ENCODE data around the gene PITPNC1.
"Not testable (repeated sequence)": the region's sequence is repeated elsewhere in the genome, so short reads cannot be mapped to it uniquely, and the experiment has no call there.

PITPNC1 gene

GRCh38 chr17:67376737-67377487 lies at the start of gene PITPNC1:
Gene PITPNC1 (plus strand): TSS chr17:67377281.
- no peaks in the 10 kb centered on the region for H3K36me3 ChIP-seq (ENCODE audit: control insufficient read depth in 2 of 2, insufficient read depth in 2 of 2, low read length in 2 of 2)
- no peaks in the 10 kb centered on the region for H3K27me3 ChIP-seq (ENCODE audit: control insufficient read depth in 2 of 2, insufficient read depth in 2 of 2, low read length in 2 of 2)
- peaks cover 7 to 11% of the 10 kb centered on the region in 2 donors for H3K4me1 ChIP-seq (ENCODE audit: control insufficient read depth in 2 of 2, insufficient read depth in 2 of 2, low read length in 2 of 2)

GRCh38 chr17:67328026-67328425 lies 49.1 kb upstream of the PITPNC1 start:
- Histone ChIP-seq H3K27me3 (ENCODE audit: control insufficient read depth in 2 of 2, insufficient read depth in 2 of 2, low read length in 2 of 2) (no peaks in the 10 kb centered on the region), H3K36me3 (ENCODE audit: control insufficient read depth in 2 of 2, insufficient read depth in 2 of 2, low read length in 2 of 2) (no peaks in the 10 kb centered on the region), H3K4me1 (ENCODE audit: control insufficient read depth in 2 of 2, insufficient read depth in 2 of 2, low read length in 2 of 2) (no peaks in the 10 kb centered on the region), H3K27ac (ENCODE audit: low read depth in 2 of 2, low read length in 2 of 2) (no peak overlapping the region), H3K9me3 (ENCODE audit: control insufficient read depth in 2 of 2, low read length in 2 of 2) (no peaks in the 10 kb centered on the region), H3K4me3 (ENCODE audit: low read length in 2 of 2) (no peak overlapping the region), H3K9ac (ENCODE audit: low read depth in 1 of 2, low read length in 2 of 2) (no peak overlapping the region)

More at GRCh38 chr17:67376737-67377487, at the start of gene PITPNC1:
- H3K9me3 ChIP-seq (ENCODE audit: control insufficient read depth in 2 of 2, low read length in 2 of 2) = no peaks in the 10 kb centered on the region
- peak within 1 kb of the TSS; percentile 79 for H3K27ac ChIP-seq (ENCODE audit: low read depth in 2 of 2, low read length in 2 of 2)
- H3K4me3 ChIP-seq (ENCODE audit: low read length in 2 of 2) = peak within 1 kb of the TSS; percentile 79 to 80
- H3K9ac ChIP-seq (ENCODE audit: low read depth in 1 of 2, low read length in 2 of 2) = peak within 1 kb of the TSS; percentile 75 to 86

- H3K27ac ChIP-seq (ENCODE audit: low read depth in 2 of 2, low read length in 2 of 2); H3K9ac ChIP-seq (ENCODE audit: low read depth in 1 of 2, low read length in 2 of 2); H3K27me3 ChIP-seq (ENCODE audit: control insufficient read depth in 2 of 2, insufficient read depth in 2 of 2, low read length in 2 of 2); H3K4me1 ChIP-seq (ENCODE audit: control insufficient read depth in 2 of 2, insufficient read depth in 2 of 2, low read length in 2 of 2); H3K4me3 ChIP-seq (ENCODE audit: low read length in 2 of 2); H3K9me3 ChIP-seq (ENCODE audit: control insufficient read depth in 2 of 2, low read length in 2 of 2); H3K36me3 ChIP-seq (ENCODE audit: control insufficient read depth in 2 of 2, insufficient read depth in 2 of 2, low read length in 2 of 2): not testable (repeated sequence)
Observed at GRCh38 chr17:67331381-67332161, 45.5 kb upstream of the PITPNC1 start.

- not testable (repeated sequence) for H3K9ac ChIP-seq (ENCODE audit: low read depth in 1 of 2, low read length in 2 of 2); H3K4me3 ChIP-seq (ENCODE audit: low read length in 2 of 2); H3K27me3 ChIP-seq (ENCODE audit: control insufficient read depth in 2 of 2, insufficient read depth in 2 of 2, low read length in 2 of 2); H3K36me3 ChIP-seq (ENCODE audit: control insufficient read depth in 2 of 2, insufficient read depth in 2 of 2, low read length in 2 of 2); H3K9me3 ChIP-seq (ENCODE audit: control insufficient read depth in 2 of 2, low read length in 2 of 2); H3K27ac ChIP-seq (ENCODE audit: low read depth in 2 of 2, low read length in 2 of 2); H3K4me1 ChIP-seq (ENCODE audit: control insufficient read depth in 2 of 2, insufficient read depth in 2 of 2, low read length in 2 of 2)
Observed at GRCh38 chr17:67332162-67332508, 44.9 kb upstream of the PITPNC1 start.

GRCh38 chr17:67335245-67335835 lies 41.7 kb upstream of the PITPNC1 start:
- Histone ChIP-seq H3K36me3 (ENCODE audit: control insufficient read depth in 2 of 2, insufficient read depth in 2 of 2, low read length in 2 of 2) (peaks cover 0 to under 1% of the 10 kb centered on the region in 2 donors), H3K4me1 (ENCODE audit: control insufficient read depth in 2 of 2, insufficient read depth in 2 of 2, low read length in 2 of 2) (no peaks in the 10 kb centered on the region), H3K27me3 (ENCODE audit: control insufficient read depth in 2 of 2, insufficient read depth in 2 of 2, low read length in 2 of 2) (no peaks in the 10 kb centered on the region), H3K4me3 (ENCODE audit: low read length in 2 of 2) (no peak overlapping the region), H3K9me3 (ENCODE audit: control insufficient read depth in 2 of 2, low read length in 2 of 2) (no peaks in the 10 kb centered on the region), H3K27ac (ENCODE audit: low read depth in 2 of 2, low read length in 2 of 2) (no peak overlapping the region), H3K9ac (ENCODE audit: low read depth in 1 of 2, low read length in 2 of 2) (no peak overlapping the region)

- Histone ChIP-seq H3K9me3 (ENCODE audit: control insufficient read depth in 2 of 2, low read length in 2 of 2) (no peaks in the 10 kb centered on the region), H3K4me1 (ENCODE audit: control insufficient read depth in 2 of 2, insufficient read depth in 2 of 2, low read length in 2 of 2) (no peaks in the 10 kb centered on the region), H3K9ac (ENCODE audit: low read depth in 1 of 2, low read length in 2 of 2) (no peak overlapping the region), H3K36me3 (ENCODE audit: control insufficient read depth in 2 of 2, insufficient read depth in 2 of 2, low read length in 2 of 2) (peaks cover 14% of the 10 kb centered on the region in 2 donors), H3K27ac (ENCODE audit: low read depth in 2 of 2, low read length in 2 of 2) (no peak overlapping the region), H3K27me3 (ENCODE audit: control insufficient read depth in 2 of 2, insufficient read depth in 2 of 2, low read length in 2 of 2) (no peaks in the 10 kb centered on the region), H3K4me3 (ENCODE audit: low read length in 2 of 2) (no peak overlapping the region)
Observed at GRCh38 chr17:67336859-67337258, 40.2 kb upstream of the PITPNC1 start.

- H3K9ac ChIP-seq (ENCODE audit: low read depth in 1 of 2, low read length in 2 of 2); H3K4me1 ChIP-seq (ENCODE audit: control insufficient read depth in 2 of 2, insufficient read depth in 2 of 2, low read length in 2 of 2); H3K27ac ChIP-seq (ENCODE audit: low read depth in 2 of 2, low read length in 2 of 2); H3K27me3 ChIP-seq (ENCODE audit: control insufficient read depth in 2 of 2, insufficient read depth in 2 of 2, low read length in 2 of 2); H3K9me3 ChIP-seq (ENCODE audit: control insufficient read depth in 2 of 2, low read length in 2 of 2); H3K4me3 ChIP-seq (ENCODE audit: low read length in 2 of 2): not testable (repeated sequence)
- peaks cover 27% of the 10 kb centered on the region in 2 donors for H3K36me3 ChIP-seq (ENCODE audit: control insufficient read depth in 2 of 2, insufficient read depth in 2 of 2, low read length in 2 of 2)
Observed at GRCh38 chr17:67338353-67338752, 38.7 kb upstream of the PITPNC1 start.

- Histone ChIP-seq H3K9me3 (ENCODE audit: control insufficient read depth in 2 of 2, low read length in 2 of 2) (no peaks in the 10 kb centered on the region), H3K4me3 (ENCODE audit: low read length in 2 of 2) (no peak overlapping the region), H3K27me3 (ENCODE audit: control insufficient read depth in 2 of 2, insufficient read depth in 2 of 2, low read length in 2 of 2) (no peaks in the 10 kb centered on the region), H3K9ac (ENCODE audit: low read depth in 1 of 2, low read length in 2 of 2) (no peak overlapping the region), H3K36me3 (ENCODE audit: control insufficient read depth in 2 of 2, insufficient read depth in 2 of 2, low read length in 2 of 2) (peaks cover 58 to 61% of the 10 kb centered on the region in 2 donors), H3K4me1 (ENCODE audit: control insufficient read depth in 2 of 2, insufficient read depth in 2 of 2, low read length in 2 of 2) (no peaks in the 10 kb centered on the region), H3K27ac (ENCODE audit: low read depth in 2 of 2, low read length in 2 of 2) (no peak overlapping the region)
Observed at GRCh38 chr17:67343237-67343636, 33.8 kb upstream of the PITPNC1 start.

GRCh38 chr17:67347826-67348225 lies 29.3 kb upstream of the PITPNC1 start:
- Histone ChIP-seq H3K27ac (ENCODE audit: low read depth in 2 of 2, low read length in 2 of 2) (no peak overlapping the region), H3K4me1 (ENCODE audit: control insufficient read depth in 2 of 2, insufficient read depth in 2 of 2, low read length in 2 of 2) (no peaks in the 10 kb centered on the region), H3K4me3 (ENCODE audit: low read length in 2 of 2) (no peak overlapping the region), H3K27me3 (ENCODE audit: control insufficient read depth in 2 of 2, insufficient read depth in 2 of 2, low read length in 2 of 2) (no peaks in the 10 kb centered on the region), H3K36me3 (ENCODE audit: control insufficient read depth in 2 of 2, insufficient read depth in 2 of 2, low read length in 2 of 2) (peaks cover 70% of the 10 kb centered on the region in 2 donors), H3K9me3 (ENCODE audit: control insufficient read depth in 2 of 2, low read length in 2 of 2) (no peaks in the 10 kb centered on the region), H3K9ac (ENCODE audit: low read depth in 1 of 2, low read length in 2 of 2) (no peak overlapping the region)

GRCh38 chr17:67349420-67349819 lies 27.7 kb upstream of the PITPNC1 start:
- H3K4me3 ChIP-seq (ENCODE audit: low read length in 2 of 2) = no peak overlapping the region
- H3K36me3 ChIP-seq (ENCODE audit: control insufficient read depth in 2 of 2, insufficient read depth in 2 of 2, low read length in 2 of 2) = peaks cover 68 to 72% of the 10 kb centered on the region in 2 donors
- H3K27me3 ChIP-seq (ENCODE audit: control insufficient read depth in 2 of 2, insufficient read depth in 2 of 2, low read length in 2 of 2) = no peaks in the 10 kb centered on the region
- no peak overlapping the region for H3K27ac ChIP-seq (ENCODE audit: low read depth in 2 of 2, low read length in 2 of 2)
- no peak overlapping the region for H3K9ac ChIP-seq (ENCODE audit: low read depth in 1 of 2, low read length in 2 of 2)
- H3K9me3 ChIP-seq (ENCODE audit: control insufficient read depth in 2 of 2, low read length in 2 of 2) = no peaks in the 10 kb centered on the region
- no peaks in the 10 kb centered on the region for H3K4me1 ChIP-seq (ENCODE audit: control insufficient read depth in 2 of 2, insufficient read depth in 2 of 2, low read length in 2 of 2)
